ENCODE measurements around the gene CCDC149.

The CCDC149 gene

DNA sequence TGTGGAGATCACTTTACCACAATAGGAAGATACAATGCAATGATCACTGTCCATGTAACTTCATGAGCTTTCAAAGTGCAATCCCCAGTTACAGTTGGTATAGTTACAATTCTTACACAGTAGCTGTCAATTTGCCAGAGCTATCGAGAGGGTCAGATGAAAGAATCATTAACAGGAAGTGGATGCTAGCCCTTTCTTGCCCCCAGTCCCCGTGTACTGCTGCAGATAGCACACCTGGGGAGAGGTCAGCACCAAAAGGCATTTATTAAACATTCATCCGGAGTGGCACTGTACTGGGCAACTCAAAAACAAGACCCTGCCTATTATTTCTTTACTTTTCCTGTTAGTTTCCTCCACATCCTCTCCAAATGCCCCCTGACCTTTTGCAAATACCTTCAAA, 69.7 kb downstream of the CCDC149 start:
- no peak for DNase-seq (ENCODE audit: low spot score)

DNA sequence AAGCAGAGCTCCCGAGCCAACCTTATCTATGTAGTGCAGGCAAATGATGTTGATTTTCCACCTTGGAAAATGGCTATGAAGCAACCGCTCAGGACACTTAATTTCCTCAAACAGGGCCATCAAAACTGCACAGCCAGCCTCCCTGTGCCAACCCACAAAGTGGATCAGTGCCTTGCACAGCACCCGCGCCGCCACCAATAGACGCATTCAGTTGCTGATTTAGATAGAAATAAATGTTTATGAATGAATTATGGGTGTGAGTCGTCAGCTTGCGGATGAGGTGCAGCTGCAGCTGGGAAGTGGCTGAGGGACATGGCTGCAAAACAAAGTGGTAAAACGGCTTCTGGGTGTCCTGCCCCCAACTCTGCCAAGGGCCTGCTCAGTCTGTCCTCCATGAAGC, 70.5 kb downstream of the CCDC149 start:
- DNase-seq (ENCODE audit: low spot score), result no peak

DNA sequence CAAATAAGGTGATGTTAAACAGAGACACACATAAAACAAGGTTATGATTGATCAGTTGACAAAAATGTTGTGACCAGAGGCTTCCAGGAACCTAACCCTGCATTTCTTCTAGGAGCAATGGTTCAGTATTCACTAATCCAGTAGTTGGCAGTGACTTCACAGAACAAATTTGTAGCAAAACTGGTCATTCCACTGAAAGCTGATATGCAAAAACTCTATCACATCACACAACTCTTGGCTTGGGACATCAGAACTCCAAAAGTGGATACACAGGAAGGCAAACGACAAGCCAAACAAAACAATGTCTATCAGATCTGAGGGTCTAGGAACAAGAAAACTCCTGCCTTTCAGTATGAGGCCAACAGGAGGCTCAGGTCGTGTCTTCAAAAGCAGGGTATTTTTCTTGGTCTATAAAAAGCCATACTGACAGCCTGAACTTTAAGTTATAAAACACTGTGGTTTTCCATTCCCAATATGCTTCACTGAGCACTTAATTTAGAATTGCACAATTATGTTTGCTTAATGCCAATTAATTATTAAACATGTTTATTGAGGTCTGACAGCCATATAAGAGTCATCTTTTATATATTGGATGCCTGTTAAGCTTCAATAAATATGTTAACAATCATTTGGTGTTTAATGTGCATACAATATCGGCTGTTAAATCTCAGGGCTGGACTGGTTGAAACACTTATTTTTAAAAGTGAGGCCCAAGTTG, 71.9 kb downstream of the CCDC149 start:
- no peak for DNase-seq (ENCODE audit: low spot score)

DNA sequence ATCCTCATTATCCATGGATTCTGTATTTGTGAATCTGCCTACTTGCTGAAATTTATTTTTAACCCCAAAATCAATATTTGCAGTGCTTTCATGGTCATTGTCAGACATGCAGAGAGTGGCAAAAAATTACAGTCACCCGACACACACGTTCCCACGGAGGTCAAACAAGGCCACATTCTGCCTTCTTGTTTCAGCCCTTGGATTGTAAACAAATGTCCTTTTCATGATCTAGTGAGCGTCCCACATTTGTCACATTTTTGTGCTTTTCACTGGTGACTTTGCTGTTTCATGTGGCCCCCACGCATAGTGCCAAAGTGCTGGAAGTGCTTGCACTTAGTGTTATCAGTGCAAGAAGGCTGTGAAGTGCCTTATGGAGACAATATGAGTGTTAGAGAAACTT, 72.5 kb downstream of the CCDC149 start:
- DNase-seq (ENCODE audit: low spot score), result no peak

DNA sequence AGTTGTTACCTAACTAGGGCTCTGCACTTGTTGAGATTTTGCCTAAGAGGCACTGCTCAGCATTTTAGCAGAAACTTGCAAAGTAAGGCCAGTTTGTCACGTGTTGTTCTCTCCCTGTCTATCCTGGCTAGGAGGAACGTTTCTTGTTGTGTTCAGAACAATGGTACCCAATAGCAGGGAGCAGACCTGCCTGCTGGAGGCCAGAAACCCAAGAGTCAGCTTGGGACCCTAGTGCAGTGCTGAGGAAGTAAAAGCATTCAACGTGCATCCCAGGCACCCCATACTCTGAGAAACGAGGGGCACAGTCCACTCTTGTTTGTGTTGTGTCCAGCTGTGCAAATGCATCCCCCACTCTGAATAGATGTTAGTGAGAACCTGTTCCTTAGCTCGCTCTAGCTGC, 75.1 kb downstream of the CCDC149 start:
- DNase-seq (ENCODE audit: low spot score), result no peak

DNA sequence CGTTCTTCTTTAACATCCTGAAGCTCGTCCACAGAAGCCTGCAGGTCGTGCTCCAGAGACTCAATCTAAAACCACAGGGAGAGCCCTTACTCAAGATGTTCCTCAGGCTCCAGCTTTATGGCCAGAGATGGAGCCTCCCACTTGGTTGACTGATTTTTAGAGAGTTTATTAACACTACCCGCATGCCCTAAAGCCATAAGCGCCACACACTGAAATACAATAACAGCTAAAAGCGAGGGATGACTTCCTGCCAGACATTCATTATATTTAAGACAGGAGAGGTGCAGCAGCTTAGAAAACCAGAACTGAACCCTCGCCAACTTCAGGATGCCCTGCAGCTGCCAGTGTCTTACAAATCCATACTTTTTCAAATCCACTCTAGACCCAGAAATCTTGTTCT, 75.5 kb downstream of the CCDC149 start:
- DNase-seq (ENCODE audit: low spot score), result no peak

DNA sequence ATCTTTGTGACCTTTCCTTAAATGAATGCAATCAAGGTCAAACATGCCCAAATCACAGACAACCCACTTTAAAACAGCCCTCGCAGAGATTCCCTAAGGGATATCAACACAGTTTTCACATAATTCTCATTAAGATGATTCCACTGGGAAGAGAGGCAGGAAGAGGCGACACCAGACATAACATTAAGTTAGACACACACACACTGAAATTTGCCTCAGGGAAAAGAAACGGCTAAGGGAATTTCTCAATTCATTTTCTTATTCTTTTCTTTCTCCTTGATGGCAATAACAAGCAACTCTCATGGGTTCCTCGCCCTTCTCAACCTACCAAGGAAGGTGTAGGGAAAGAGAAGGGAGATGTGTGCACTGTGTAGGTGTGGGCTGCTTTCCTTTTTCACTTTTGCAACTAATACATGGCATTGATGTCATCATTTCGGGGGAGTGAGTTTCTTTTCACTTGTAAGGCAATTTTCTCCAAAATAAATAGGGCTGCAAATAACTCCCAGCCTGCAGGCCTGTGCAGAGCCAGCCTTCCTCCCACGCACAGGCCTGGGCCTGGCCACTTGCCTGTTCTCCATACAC, 76.1 kb downstream of the CCDC149 start:
- no peak for DNase-seq (ENCODE audit: low spot score)

DNA sequence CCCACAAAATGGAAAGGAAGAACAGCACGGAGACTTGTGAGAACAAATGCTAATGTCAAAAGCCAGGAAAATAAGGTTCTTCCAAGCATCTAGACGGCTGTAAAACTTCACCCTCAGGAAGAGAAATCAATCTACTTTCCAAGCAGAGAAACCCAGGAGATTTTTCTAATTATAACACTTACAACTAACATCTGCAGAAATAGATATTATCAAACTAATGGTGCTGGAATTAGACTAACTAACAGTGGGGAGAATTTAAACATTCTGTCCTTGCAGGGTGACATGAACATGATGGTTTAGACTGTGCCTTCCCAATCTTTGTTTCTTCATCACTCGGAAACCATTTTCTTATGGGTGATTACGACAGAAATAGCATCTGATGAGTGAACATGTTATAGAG, 77.1 kb downstream of the CCDC149 start:
- no peak for DNase-seq (ENCODE audit: low spot score)

DNA sequence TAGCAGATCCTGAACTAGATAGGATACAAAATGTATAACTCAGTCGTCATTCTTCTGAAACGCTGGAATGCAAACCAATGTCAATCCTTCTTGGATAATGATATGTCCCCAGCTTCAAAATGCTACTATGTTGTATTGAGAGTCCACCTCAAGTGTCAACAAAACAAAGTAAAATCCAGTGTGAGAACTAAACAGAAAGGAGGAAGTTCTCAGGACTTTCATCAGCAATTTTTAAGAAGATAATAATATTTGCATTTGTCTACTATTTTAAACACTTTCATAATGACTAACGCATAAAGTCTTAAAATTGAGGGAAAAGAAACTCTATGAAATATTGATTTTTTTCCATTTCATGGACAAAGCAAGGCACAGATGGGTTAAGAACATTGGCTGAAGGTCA, 81.2 kb downstream of the CCDC149 start:
- no peak for DNase-seq (ENCODE audit: low spot score)

DNA sequence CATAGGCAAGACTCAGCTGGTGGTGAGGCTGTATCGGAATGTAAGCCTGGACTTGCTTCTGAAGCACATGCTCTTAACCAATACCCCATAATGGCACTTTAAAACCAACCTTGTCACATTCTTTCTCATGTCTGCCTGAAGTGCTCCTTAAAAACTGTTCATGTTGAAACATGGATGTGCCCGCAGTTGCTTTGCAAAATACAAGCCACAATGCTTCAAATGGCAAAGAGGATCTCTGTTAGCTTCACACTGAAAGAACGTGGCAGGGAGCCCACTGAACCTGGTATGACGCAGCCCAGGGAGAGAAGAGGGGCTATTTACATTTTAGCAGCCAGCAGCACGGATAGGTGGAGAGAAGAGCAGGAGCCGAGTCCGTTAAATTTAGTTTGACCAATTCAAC, 88.1 kb downstream of the CCDC149 start:
- no peak for DNase-seq (ENCODE audit: low spot score)

DNA sequence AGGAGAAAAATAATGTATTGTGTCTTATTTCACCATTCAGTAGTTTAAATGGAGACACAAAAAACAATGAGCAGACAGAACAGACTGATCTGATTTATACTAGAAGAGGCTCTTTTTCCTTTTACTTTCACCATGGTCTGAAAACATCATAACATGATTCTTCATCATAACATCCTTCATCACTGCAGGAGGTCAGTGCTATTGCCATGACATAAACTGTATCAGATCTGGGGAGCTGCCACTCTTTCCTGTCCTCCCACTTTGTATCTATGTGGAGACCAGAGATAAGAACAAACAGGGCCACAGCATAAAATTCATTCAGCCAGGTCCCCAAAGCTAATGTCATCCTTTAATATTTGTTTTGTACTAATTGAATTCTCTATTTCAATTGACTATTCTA, 92.3 kb downstream of the CCDC149 start:
- no peak for DNase-seq (ENCODE audit: low spot score)

DNA sequence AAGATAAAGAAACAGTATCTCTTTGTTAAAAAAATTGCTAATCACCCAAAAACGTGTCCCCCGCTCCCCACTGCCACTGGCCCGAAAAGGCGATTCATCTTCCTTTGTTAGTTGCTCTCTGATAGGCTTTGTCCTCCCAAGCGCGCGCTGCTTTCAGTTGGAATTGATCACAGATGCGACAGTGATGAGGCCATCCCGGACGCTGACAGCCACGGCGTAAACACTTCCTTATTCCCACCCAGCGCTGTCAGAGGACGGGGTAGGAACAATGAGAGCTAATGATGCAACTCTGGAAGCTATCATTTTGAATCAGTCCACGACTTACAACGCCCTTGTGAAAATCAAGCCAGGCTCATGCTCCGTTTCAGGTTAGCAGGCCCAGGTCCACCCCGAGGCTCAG, 96.0 kb downstream of the CCDC149 start:
- DNase-seq (ENCODE audit: low spot score), result no peak

DNA sequence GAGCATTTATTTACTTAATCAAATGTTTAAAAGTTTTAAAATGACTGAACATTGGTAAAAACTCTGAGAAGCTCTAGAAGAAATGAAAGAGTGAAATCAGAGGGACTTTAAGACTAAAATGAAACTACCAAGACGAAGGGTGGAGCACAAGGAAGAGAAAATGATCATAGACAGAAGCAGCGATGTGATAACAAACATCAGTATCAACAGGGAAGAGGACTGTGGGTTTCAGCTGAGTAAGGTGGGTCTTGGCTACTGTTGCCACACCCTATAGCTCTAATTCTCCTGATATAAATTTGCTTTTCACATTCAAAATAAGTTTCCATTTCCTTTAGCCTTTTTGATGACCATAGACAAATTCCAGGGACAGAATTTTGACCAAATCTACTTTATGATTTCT, 99.1 kb downstream of the CCDC149 start:
- DNase-seq (ENCODE audit: low spot score), result no peak

DNA sequence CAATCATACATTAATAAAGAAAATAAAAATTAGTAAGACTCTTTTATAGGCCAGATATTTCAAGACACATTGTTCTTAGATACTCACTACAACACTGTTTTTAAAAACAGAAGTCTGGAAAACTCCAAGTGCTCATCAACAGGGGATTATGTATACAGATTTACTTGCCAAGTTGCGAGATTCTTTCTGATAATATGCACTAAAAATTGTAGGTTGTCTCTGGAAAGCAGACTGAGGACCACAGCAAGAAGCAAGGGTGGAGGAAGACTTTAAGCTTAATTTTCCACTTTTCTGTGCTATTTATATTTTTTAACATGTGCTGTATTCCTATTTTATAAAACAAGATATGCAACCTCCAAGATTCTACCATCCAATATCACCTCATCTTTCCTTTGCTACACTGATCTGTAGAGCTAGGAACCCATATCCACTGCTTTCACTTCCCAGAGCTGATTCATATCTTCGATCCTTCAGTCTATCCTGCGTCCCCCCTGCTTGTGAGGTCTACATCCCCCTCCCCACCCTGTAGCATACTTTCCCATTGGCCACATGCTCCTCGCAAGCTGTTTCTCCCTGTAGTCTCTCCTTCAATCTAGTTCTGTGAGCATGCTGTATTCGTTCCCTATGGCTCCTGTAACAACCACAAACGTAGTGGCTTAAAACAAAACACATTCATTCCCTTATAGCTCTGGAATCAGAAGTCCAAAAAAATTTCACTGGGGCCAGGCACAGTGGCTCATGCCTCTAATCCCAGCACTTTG, 101.8 kb downstream of the CCDC149 start:
- DNase-seq (ENCODE audit: low spot score), result no peak

DNA sequence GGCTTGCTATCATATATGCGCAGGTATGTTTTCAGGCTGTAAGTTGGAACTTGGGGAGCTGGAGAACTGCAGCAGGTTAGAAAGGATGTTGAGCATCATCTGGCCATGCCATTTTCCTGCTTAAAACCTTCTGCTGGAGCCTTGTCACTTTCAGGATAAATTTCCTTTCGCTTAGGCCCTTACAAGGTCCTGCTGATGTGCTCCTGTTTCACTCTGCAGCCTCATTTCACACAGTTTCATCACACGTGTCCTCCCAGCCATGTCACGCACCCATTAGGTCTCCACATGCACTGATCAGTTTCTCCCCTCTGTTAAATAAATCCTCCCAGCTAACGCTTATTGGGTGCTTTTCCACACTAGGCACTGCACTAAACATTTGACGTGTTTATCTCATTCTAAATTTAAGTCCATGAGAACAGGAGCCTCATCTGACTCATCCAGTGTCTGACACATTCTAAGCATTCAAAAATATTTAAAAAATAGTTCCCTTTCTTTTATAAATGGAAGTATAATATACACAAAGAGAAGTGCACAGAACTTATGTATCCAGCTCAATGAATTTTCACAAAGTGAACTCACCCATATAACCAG, 102.9 kb downstream of the CCDC149 start:
- DNase-seq (ENCODE audit: low spot score), result peak; percentile 38

DNA sequence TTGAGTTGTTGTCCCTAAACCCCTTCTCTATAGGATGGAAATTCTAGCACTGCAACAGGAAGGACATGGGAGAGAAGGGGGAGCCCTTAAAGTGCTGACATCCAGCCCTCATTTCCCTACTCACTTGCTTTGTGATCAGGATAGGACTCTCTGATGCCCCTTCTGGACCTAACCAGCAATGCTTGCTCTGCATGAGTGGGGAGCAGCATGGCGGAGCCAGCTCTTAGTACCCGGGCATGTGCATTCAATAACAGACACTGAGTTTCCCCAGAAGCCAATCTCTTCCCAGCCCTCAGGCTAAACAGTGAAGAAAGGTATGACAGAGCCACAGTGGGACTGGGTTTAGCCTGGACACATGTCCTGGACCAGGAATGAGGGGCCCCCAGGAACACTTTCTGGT, 103.5 kb downstream of the CCDC149 start:
- DNase-seq (ENCODE audit: low spot score), result no peak

DNA sequence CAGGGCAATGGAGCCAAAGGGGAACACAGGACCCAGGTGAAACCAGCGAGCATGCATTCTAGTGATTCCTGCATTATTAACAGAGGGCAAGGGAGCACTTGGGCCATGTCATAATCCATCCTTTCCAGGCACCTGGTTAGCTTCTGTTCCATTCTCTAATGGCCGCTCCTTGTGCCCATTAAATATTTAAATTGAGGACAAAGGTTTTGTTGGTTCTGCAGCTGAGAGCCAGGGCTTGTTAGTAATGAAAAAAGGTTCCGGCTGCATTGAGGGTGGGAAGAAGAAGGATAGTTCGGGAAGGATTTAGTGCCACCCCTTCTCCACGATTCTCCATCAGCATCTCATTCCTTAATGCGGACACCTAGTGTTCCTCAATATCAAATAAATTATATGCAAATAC, 103.9 kb downstream of the CCDC149 start:
- no peak for DNase-seq (ENCODE audit: low spot score)

DNA sequence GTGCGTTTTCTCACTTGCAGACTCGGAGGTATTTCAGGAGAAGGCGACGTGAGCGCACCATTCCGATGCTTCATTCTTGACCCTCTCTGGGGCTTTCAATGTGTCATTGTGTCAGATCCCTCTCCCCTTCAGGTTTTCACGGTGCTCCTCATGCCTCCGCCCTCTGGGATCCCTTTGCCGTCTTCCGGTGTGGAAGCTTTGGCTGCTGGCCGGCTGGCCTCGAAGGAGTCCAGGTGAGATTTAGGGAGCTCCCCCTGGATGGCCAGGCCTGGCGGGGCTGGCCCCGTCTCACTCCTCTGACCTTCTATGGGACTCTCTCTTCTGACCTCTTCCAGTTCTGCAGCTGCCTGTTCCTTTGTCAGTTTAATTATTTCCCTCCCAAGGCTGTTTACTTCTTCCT, 104.6 kb downstream of the CCDC149 start:
- DNase-seq (ENCODE audit: low spot score), result no peak

DNA sequence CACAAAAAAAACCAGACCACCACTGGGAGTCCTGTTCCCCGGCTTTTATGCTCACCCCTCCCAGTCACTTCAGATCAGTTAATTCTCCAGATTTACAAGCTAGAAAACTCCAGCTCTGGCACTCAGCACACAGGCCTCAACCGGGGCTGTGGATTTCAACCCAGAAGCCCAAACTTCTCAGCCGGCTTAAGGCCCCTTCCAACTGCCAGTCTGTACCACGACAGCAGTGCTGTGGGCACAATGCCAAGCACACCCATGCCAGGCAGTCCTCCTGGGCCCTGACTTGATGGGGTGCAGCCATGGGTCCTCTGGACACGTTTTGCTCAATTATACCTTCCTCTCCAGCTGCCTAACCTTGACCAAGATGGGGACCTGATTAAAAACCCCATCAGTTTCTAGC, 105.2 kb downstream of the CCDC149 start:
- no peak for DNase-seq (ENCODE audit: low spot score)

DNA sequence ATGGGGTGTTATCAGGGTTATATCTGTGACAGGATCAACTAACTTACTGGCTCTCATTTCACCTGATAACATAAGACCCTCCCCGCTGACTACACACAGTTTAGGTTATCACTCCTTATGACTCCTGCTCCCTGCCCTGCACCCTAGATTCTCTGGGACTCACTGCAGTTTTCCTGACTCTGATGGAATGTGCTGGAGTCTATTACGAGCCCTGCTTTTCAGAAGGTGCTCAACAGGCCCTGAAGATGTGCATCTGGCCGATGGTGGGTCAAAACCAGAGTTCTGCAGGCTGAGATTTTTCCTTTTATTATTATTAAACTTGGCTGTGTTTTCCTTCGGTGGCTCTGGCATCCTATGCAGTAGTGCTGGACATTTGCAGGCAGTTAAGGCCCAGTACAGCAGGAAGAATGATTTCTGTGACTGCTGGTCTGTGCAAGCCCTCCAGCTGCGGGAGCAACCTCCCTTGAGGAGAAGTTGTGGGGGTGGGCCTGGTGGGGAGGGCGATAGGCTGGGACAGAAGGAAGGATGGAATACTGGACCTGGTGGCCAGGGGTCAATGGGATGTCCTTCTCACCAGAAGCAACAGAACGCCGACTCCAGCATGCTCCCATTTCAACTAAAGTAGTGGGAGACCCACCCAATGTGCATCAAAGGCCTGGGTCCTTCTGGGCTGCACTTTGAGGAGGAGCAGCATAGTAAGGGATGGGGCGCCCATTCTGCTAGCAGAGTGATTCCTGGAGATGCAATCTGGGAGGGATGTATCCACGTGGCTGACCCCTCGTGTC, 106.4 kb downstream of the CCDC149 start:
- no peak for DNase-seq (ENCODE audit: low spot score)

DNA sequence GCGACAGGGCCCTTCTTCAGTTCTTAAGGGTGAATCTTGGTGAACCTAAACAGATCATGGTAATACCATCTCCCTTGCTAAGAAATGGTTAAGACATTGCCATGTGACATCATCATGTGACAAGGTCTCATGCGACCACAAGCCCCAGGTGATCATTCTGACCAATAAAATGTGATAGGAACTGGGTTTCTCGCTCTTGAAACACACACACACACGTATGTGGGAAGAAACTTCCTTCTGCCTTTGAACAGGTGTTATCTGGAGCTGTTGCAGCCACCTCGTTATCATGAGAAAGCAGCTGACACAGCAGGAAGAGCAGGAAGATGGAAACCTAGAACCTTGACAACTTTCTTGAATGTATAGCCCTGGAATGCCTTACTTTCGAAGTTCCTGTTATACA, 107.3 kb downstream of the CCDC149 start:
- DNase-seq (ENCODE audit: low spot score), result no peak

DNA sequence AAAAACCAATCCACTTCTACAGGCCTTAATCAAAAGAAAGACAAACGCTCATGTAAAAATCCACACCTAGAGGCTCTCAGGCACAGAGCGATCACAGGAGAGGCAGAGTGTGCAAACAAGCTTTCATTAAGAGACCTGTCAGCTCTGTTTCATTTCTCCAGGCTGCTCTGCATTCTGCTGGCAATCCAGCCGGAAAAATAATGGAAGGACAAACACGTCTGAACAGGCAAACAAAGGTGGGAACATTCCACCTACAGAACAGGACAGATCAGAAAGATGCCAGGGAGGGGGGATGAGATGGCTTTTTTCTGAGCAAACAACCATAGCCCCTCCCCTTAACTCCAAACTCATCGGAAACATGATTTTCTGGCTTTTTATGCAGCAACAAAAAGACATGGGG, 107.8 kb downstream of the CCDC149 start:
- no peak for DNase-seq (ENCODE audit: low spot score)

All from AG20443 (cell line).